Fibroblast of skin of back (primary cell): ENCODE results near the gene ZDHHC1. TPM values are rescaled to one million over a fixed set of nuclear protein-coding genes. Genes with fewer than 3 reads are reported as not detected.

Experiments
- DNase-seq: peaks from one replicate; pipeline ENCODE4 v3.0.0-alpha.2; 2013
- polyA plus RNA-seq, 2 experiments: library from polyadenylated mRNA; unstranded; fragments of 120-200 nt; gene quantifications; one replicate each; pipeline ENCODE4 v1.2.1, GENCODE V29; 2013; ENCODE audit not compliant: insufficient read length in 2 of 2

The ZDHHC1 gene, protein sequence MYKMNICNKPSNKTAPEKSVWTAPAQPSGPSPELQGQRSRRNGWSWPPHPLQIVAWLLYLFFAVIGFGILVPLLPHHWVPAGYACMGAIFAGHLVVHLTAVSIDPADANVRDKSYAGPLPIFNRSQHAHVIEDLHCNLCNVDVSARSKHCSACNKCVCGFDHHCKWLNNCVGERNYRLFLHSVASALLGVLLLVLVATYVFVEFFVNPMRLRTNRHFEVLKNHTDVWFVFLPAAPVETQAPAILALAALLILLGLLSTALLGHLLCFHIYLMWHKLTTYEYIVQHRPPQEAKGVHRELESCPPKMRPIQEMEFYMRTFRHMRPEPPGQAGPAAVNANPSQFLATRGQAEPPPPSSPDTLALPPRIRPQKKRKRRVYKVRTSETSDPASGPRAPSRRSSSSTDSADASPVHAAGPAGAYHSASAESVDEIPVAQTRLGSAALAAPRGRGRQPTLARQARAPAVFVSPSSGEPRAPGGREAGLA
- 5.3 TPM for polyA plus RNA-seq (2013, experiment 1 of 2; ENCODE audit: insufficient read length)
- polyA plus RNA-seq (2013, experiment 2 of 2; ENCODE audit: insufficient read length), result 6.4 TPM

DNA sequence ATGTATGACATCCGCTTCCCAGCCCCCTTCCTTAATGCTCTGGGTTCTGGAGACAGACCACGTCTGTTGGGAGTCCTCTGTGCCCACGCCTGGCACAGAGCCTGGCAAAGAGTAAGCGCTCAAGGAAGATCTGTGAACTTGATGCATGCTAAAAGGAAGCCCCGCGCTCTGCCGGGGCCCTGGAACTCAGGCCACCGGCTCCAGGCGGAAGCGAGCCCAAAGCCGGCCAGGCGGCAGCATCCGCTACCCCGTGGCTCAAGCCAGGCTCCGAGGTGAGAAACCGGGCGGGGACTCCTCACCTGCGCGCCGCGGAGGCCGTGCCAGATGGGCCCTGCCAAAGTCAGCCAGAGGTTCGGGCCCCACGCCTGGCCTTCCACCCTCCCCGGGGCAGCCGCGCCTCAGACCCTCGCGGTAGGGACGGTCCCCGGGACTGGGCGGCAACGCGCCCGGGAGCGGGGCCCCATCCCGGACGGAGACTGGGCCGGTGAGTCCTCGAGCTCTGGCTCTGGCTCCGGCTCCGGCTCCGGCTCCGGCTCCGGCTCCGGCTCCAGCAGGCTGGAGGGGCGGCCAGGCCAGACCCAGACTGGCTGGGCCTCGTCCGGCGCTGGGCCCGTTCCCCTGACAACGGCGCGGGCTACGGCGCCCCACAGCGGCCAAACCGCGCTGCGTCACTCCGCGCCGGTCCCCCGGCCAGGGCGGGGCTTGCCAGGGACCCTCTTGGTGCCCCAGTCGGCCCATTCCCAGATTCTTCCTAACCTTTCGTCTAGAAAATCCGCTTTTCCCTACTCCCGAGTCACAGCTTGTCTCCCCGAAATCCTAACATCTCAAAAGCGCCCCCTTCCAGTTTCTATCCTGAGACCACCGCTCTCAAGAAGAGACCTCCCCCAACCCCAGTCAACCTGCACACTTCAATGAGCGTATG, at the start of gene ZDHHC1:
Gene ZDHHC1, minus strand, starts transcription at position 606 of the 922 bp plus-strand sequence. CDS start 8,702 bp downstream, outside the sequence.
- DNase-seq, result peak; percentile 74

DNA sequence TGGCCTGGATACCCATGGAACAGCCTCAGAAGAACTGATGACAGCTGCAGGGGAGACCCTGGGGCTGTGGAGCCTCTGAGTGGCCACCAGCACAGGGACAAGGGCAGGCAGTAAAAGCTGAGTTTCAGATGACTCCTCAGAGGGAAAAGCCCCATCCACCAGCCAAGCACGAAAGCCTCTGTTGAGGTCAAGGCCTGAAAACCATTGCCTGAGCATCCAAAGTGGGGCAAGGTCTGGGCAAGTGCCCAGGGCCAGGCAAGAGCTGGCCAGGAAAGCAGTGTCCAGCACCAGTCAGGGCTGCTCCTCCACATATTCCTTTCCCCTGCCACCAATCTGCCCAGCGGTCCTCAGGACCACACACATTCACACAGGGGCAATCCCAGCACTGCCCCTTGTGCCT, 48.3 kb upstream of the ZDHHC1 start:
- DNase-seq, result no peak

- DNase-seq, result no peak
Observed at GRCh38 chr16:67463691-67464090, 47.4 kb upstream of the ZDHHC1 start.

DNA sequence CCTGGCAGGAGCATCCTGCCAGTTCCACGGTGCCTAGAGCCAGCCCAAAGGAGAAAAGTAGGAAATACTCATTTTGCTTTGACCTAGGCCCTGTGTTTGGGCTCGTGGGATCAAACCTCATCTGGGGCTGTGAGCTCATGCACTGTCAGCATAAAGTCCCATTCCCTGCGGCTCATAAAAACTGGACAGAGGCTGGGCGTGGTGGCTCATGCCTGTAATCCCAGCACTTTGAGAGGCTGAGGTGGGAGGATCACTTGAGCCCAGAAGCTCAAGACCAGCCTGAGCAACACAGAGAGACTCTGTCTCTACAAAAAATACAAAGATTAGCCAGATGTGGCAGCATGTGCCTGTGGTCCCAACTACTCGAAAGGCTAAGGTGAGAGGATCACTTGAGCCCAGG, 46.8 kb upstream of the ZDHHC1 start:
- no peak for DNase-seq

- DNase-seq, result no peak
Observed at GRCh38 chr16:67462279-67462655, 46.0 kb upstream of the ZDHHC1 start.

- no peak for DNase-seq
Observed at GRCh38 chr16:67461600-67462278, 45.5 kb upstream of the ZDHHC1 start.

DNA sequence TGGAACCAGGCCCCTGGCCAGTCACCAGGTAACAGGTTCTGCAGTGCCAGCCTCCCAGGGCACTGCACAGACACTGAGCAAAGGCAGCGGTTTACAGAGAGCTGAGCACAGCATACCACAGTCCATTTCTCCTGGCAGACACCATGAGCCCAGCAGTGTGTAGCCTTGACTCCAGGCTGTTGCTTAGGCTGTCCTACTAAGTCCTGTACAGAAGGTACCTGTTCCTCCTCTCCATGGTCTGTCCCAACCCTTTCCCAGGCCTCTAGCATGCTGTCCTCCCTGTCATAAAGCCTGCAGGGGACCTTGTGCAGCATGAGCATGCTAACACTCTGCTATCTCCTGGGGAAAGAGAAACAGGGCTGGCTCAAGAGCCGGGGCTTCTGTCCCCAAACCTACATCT, 44.7 kb upstream of the ZDHHC1 start:
- DNase-seq, result no peak

GRCh38 chr16:67460168-67460567, 43.9 kb upstream of the ZDHHC1 start:
- no peak for DNase-seq

DNA sequence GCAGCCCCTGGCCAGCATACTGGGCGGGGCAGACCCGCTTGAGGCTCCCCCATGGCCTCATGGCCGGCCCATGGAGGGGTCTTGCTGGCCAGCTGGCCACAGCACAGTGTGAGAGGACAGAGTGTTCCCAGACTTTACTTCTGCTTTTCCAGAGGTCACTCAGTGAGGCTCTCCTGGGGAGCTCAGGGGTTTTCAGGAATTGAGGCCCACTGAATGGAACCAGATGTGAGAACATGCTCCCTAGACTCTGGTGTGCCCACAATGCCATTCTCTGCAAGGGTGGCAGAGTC, 43.5 kb upstream of the ZDHHC1 start:
- no peak for DNase-seq

- DNase-seq, result peak; percentile 24
Observed at GRCh38 chr16:67459066-67459860, 43.0 kb upstream of the ZDHHC1 start.

- DNase-seq, result peak; percentile 80
Observed at GRCh38 chr16:67458121-67458641, 41.9 kb upstream of the ZDHHC1 start.

DNA sequence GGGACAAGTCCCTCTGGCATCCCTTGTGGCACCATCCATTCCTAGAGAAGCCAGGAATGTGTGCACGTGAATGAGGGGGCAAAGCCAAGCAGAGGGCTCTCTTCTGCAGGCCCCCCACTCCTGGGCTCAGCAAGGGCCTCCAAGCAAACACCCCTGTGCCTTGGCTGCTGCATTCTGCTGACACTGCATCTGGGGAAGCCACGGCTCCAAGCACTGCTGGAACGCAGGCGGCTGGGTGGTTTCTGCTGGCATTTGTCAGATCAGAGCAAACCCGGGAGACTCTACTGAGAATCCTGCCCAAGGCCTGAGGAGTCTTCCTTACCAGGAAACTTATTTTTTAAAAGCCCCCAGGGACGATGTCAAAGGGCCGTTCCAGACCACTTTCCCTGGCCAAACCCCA, 41.3 kb upstream of the ZDHHC1 start:
- peak; percentile 24 for DNase-seq

- no peak for DNase-seq
Observed at GRCh38 chr16:67456391-67457081, 40.3 kb upstream of the ZDHHC1 start.

DNA sequence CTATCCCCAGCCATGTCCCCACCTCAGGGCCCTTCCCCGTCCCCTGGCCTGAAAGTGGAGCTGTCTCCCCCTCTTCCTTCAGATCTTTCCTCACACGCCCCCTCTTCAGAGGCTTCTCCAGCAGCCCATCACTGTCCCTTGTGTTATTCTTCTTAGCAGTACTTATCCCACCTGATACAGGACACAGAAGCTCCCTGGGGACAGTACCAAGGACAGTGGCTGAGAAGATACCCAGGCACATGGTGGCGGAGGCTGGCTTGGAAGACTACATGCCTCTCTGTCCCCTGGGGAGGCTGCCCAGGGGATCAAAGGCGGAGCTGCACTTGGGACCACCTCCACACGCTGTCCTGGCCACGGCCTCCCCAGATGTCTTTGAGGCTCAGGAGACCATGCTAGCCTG, 38.6 kb upstream of the ZDHHC1 start:
- no peak for DNase-seq

- DNase-seq, result no peak
Observed at GRCh38 chr16:67454104-67454503, 37.8 kb upstream of the ZDHHC1 start.

- no peak for DNase-seq
Observed at GRCh38 chr16:67451704-67452435, 35.6 kb upstream of the ZDHHC1 start.

DNA sequence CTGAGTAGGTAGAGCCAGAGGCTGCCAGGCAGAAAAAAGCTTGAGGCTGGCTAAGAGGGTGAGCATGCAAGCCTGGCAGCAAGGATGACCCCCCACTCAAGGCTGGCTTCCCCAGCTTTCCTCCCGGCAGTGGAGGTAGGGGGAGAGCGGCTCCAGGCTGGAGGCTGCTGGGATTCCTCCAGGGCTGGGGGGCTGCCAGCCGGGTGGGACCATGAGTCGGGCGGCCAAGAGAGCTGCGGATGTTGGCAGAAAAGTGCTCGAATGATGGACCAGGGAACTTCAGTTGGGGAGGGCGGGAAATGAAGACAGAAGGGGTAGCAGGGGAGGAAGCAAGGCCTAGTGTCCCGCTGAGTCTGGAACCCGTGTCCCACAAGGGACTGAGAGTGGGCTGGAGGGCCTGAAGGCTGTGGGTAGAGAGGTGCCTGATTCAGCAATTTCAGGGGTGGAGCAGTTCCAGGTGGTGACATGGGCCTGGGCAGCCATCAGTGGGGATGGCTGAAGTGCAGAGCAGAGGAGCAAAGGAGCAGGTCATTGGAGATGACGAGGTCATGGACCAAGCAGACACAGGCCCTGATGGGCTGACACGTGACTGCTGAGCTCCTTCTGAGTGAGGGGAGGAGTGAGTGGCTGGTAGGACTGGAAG, 34.9 kb upstream of the ZDHHC1 start:
- no peak for DNase-seq

DNA sequence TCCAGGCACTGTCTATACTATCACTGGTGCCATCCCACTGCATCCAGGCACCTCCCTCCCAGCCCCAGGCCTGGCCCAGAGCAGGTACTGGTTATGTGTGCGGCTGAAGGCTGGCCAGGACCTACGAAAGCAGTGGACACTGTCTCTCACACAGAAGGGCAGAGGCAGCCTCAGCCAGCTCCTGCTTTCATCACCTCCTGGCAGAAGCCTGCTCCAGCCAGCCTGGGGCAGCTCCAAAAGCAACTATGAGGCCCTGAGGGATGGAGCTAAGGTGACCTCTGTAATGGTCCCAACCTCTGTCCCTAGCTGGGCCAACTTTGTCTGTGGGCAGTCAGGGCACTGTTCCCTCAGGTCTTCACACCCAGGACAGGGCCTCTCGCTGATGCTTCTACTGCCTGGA, 33.5 kb upstream of the ZDHHC1 start:
- DNase-seq, result no peak

- DNase-seq, result no peak
Observed at GRCh38 chr16:67449336-67449735, 33.1 kb upstream of the ZDHHC1 start.

DNA sequence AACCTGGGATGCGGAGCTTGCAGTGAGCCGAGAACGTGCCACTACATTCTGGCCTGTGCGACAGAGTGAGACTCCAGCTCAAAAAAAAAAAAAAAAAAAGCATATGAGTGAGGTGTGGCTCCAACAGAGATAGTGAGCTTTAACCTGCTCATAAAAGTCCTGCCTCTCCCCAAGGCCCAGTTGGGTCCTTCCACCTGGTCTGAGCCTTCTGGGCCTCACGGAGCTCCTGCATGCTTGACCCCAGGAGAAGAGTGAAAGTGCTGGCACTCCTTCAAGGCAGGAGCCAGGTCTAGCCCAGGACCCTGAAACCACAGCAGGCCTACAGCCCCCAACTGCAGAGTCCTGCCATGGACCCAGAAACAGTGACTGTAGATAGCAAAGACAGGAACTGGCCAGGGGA, 32.3 kb upstream of the ZDHHC1 start:
- no peak for DNase-seq
